Activated CD4-positive, alpha-beta T cell treated with anti-CD3 and anti-CD28 coated beads, Interleukin-10, Interleukin-2, amounts not matched to agents 100 ng/mL and 50 ng/mL, durations not matched to agents 16 hours and 8 hours (primary cell): Measurements from ENCODE around the gene CD99.

Source experiments
- DNase-seq: peaks from one replicate; pipeline ENCODE4 v3.0.0-alpha.2; 2020

The CD99 gene

GRCh38 chrX:2676794-2677675, 14.1 kb upstream of the CD99 start:
- no peak for DNase-seq

GRCh38 chrX:2677764-2678163, 13.3 kb upstream of the CD99 start:
- DNase-seq, result no peak

GRCh38 chrX:2678583-2678982, 12.5 kb upstream of the CD99 start:
- no peak for DNase-seq

- no peak for DNase-seq
Observed at GRCh38 chrX:2679534-2680485, 11.3 kb upstream of the CD99 start.

- no peak for DNase-seq
Observed at GRCh38 chrX:2680486-2681348, 10.4 kb upstream of the CD99 start.

GRCh38 chrX:2682565-2683177, 8.4 kb upstream of the CD99 start:
- no peak for DNase-seq

- no peak for DNase-seq
Observed at GRCh38 chrX:2684256-2684655, 6.8 kb upstream of the CD99 start.

- DNase-seq, result no peak
Observed at GRCh38 chrX:2685886-2686285, 5.2 kb upstream of the CD99 start.

GRCh38 chrX:2689773-2690666, 1.1 kb upstream of the CD99 start:
- no peak for DNase-seq

GRCh38 chrX:2691543-2692220, 587 bp downstream of the CD99 start:
- DNase-seq, result peak; percentile 37

GRCh38 chrX:2692221-2693112, 1.4 kb downstream of the CD99 start:
- DNase-seq, result peak; percentile 31

GRCh38 chrX:2693113-2694002, 2.3 kb downstream of the CD99 start:
- peak; percentile 44 for DNase-seq

- DNase-seq, result no peak
Observed at GRCh38 chrX:2694914-2695267, 3.8 kb downstream of the CD99 start.

GRCh38 chrX:2696698-2697215, 5.7 kb downstream of the CD99 start:
- peak; percentile 93 for DNase-seq

- DNase-seq, result peak; percentile 44
Observed at GRCh38 chrX:2697306-2697705, 6.2 kb downstream of the CD99 start.

- DNase-seq, result peak; percentile 42
Observed at GRCh38 chrX:2697741-2698299, 6.7 kb downstream of the CD99 start.

- DNase-seq, result no peak
Observed at GRCh38 chrX:2698604-2699003, 7.5 kb downstream of the CD99 start.

- no peak for DNase-seq
Observed at GRCh38 chrX:2699959-2700358, 8.9 kb downstream of the CD99 start.
